CD14-positive monocyte (primary cell): ENCODE results near the gene SNRPD2. TPM values are rescaled to one million over a fixed set of nuclear protein-coding genes. Genes with fewer than 3 reads are reported as not detected.

ENCODE experiments used
- polyA plus RNA-seq, 3 donors: library from polyadenylated mRNA; depleted of rRNA in 1 of 3; unstranded in 2 of 3; stranded (reverse) in 1 of 3; fragments of 300-500 nt in 2 of 3; fragments of >200 nt in 1 of 3; fragmentation: Illumina TruSeq in 2 of 3; gene quantifications; 1 replicate in 2 of 3; 2 replicates in 1 of 3; pipeline ENCODE4 v1.2.3, GENCODE V29; 2012 to 2021
- small RNA-seq: library from RNA; depleted of rRNA; stranded (forward); fragments of <200 nt; gene quantifications from one replicate; pipeline ENCODE3, GENCODE V24; 2012; ENCODE audit warnings: low read depth; ENCODE audit not compliant: insufficient read length

The SNRPD2 gene
- polyA plus RNA-seq, 3 donors, result 251 to 516 (median 491) TPM

Small RNA genes within 50 kb of the gene (small RNA-seq; reads per million reads assigned to genes)
- gene MIR642A (not detected), gene RN7SL836P (not detected)

Other genes with a start within 250 kb of the SNRPD2 start
- 100 to 1,000 TPM in 1 of 3 donors, 10 to 100 TPM in 2; 27.3 to 840 (median 28.2) TPM for gene FOSB, start 224.0 kb downstream of the SNRPD2 start, polyA plus RNA-seq
- 1 to 10 TPM; 1.5 to 2.7 (median 2.3) TPM for gene RTN2, start 194.9 kb downstream of the SNRPD2 start, polyA plus RNA-seq
- 1 to 10 TPM; 1.3 to 4.3 (median 2.7) TPM for gene PPM1N, start 193.5 kb downstream of the SNRPD2 start, polyA plus RNA-seq
- 100 to 1,000 TPM; 132 to 154 (median 144) TPM for gene VASP, start 184.5 kb downstream of the SNRPD2 start, polyA plus RNA-seq
- gene OPA3, start 107.2 kb downstream of the SNRPD2 start, polyA plus RNA-seq, result 1 to 10 TPM; 4.4 to 6.9 (median 5.6) TPM
- not detected for gene GPR4, start 89.7 kb downstream of the SNRPD2 start, polyA plus RNA-seq
- gene EML2, start 52.6 kb downstream of the SNRPD2 start, polyA plus RNA-seq, result 10 to 100 TPM; 10.3 to 50.8 (median 11.9) TPM
- gene GIPR, start 23.7 kb downstream of the SNRPD2 start, polyA plus RNA-seq, result not detected
- 1 to 10 TPM in 1 of 3 donors, under 1 TPM in 2; 0.46 to 3.0 (median 0.90) TPM for gene QPCTL, start 713 bp upstream of the SNRPD2 start, polyA plus RNA-seq
- gene FBXO46, start 38.9 kb upstream of the SNRPD2 start, polyA plus RNA-seq, result 1 to 10 TPM; 3.8 to 6.8 (median 5.5) TPM
- gene MEIOSIN, start 41.5 kb upstream of the SNRPD2 start, polyA plus RNA-seq, result not detected
- gene SIX5, start 77.3 kb upstream of the SNRPD2 start, polyA plus RNA-seq, result under 1 TPM in 1 of 3 donors, not detected in 2; 0.04 TPM
- gene DMPK, start 90.5 kb upstream of the SNRPD2 start, polyA plus RNA-seq, result 1 to 10 TPM in 1 of 3 donors, under 1 TPM in 1, not detected in 1; 0.17 to 3.8 TPM
- gene DMWD, start 100.9 kb upstream of the SNRPD2 start, polyA plus RNA-seq, result 1 to 10 TPM; 1.5 to 3.4 (median 2.4) TPM
- gene RSPH6A, start 123.4 kb upstream of the SNRPD2 start, polyA plus RNA-seq, result not detected
- gene SYMPK, start 171.2 kb upstream of the SNRPD2 start, polyA plus RNA-seq, result 10 to 100 TPM in 2 of 3 donors, 1 to 10 TPM in 1; 5.6 to 96.1 (median 15.7) TPM
- gene FOXA3, start 172.4 kb upstream of the SNRPD2 start, polyA plus RNA-seq, result not detected
- 1 to 10 TPM; 2.0 to 3.9 (median 2.1) TPM for gene IRF2BP1, start 194.2 kb upstream of the SNRPD2 start, polyA plus RNA-seq
- gene MYPOP, start 210.7 kb upstream of the SNRPD2 start, polyA plus RNA-seq, result 1 to 10 TPM in 1 of 3 donors, under 1 TPM in 2; 0.08 to 5.9 (median 0.39) TPM
- gene NANOS2, start 222.8 kb upstream of the SNRPD2 start, polyA plus RNA-seq, result not detected